ENCODE results near the gene RNU1-4.
"Not testable (repeated sequence)": the region's sequence is repeated elsewhere in the genome, so short reads cannot be mapped to it uniquely, and the experiment has no call there.

RNU1-4 gene

GRCh38 chr1:16786362-16786761 is 46.0 kb downstream of the RNU1-4 start:
- H3K4me3 ChIP-seq (ENCODE audit: low read length) = not testable (repeated sequence)

- H3K4me3 ChIP-seq (ENCODE audit: low read length) = not testable (repeated sequence)
Observed at GRCh38 chr1:16787175-16787574, 46.9 kb downstream of the RNU1-4 start.

DNA sequence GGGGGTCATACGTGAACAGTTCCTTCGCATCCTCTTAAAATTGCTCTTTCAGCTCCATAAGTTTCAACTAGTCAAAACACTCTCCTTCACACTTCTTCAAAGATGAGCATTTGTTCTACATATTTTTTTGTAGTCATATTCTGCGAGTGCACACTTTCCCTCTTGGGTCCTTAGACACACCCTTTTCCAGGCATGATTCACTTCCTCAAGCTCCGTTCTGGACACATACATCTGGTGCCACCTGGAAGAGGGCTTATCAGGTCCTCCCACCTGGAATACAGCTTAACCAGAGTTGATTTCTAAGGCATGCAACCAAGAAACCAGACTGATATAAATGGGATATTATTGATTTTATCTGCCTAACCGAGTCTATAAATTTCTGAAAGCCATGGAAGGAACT is 47.4 kb downstream of the RNU1-4 start:
- H3K4me3 ChIP-seq (ENCODE audit: low read length) = not testable (repeated sequence)

Data from GM08714 (cell line).